Fibroblast of villous mesenchyme (primary cell): ENCODE results near the gene MAB21L2. TPM values are rescaled to one million over a fixed set of nuclear protein-coding genes. Genes with fewer than 3 reads are reported as not detected.
"Not testable (repeated sequence)": the region's sequence is repeated elsewhere in the genome, so short reads cannot be mapped to it uniquely, and the experiment has no call there.

Source experiments
- DNase-seq: peaks from one replicate; pipeline ENCODE4 v3.0.0-alpha.2; 2010; ENCODE audit warnings: low read depth
- H3K4me3 ChIP-seq: 2 replicates; pipeline ENCODE4 v1.5.1; 2011; ENCODE audit warnings: low read depth, mild to moderate bottlenecking, low read length
- CTCF ChIP-seq: IDR thresholded peaks from 2 replicates; pipeline ENCODE4 v1.5.1; 2012; ENCODE audit warnings: low read depth, mild to moderate bottlenecking, low read length; ENCODE audit not compliant: insufficient read depth
- total RNA-seq: library from RNA; depleted of rRNA; stranded (reverse); fragments of >200 nt; gene quantifications from 2 replicates; pipeline ENCODE4 v1.2.3, GENCODE V29; 2012

The MAB21L2 gene
- total RNA-seq, 1 donor = under 0.01 TPM

- no peak for DNase-seq
- H3K4me3 ChIP-seq = no peak overlapping the region
- no peak for TF ChIP-seq CTCF
Observed at GRCh38 chr4:150543042-150543441, 38.9 kb upstream of the MAB21L2 start.

DNA sequence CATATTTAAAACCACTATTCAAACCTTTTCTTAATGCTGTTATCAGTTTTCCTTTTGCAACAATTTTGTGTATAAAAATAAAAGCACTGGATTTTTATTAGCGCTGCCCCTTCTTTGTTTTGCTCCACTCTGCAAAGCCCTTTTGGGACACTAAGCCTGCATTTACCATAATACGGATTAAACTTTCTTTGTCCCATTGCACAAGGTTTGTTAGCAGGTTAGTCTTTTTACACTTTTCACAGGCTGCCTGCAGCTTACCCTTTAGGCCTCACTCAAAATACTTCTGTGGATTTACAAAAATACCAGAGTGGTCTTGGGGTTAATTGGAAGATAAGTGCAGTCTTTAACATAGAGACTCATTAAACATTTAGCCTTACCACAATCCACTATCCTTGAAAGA is 35.7 kb upstream of the MAB21L2 start:
- no peak overlapping the region for H3K4me3 ChIP-seq
- TF ChIP-seq CTCF = no peak
- no peak for DNase-seq

- TF ChIP-seq CTCF = no peak
- no peak overlapping the region for H3K4me3 ChIP-seq
- DNase-seq = no peak
Observed at GRCh38 chr4:150547154-150547838, 34.7 kb upstream of the MAB21L2 start.

- not testable (repeated sequence) for H3K4me3 ChIP-seq, DNase-seq
Observed at GRCh38 chr4:150557811-150558210, 24.1 kb upstream of the MAB21L2 start.

DNA sequence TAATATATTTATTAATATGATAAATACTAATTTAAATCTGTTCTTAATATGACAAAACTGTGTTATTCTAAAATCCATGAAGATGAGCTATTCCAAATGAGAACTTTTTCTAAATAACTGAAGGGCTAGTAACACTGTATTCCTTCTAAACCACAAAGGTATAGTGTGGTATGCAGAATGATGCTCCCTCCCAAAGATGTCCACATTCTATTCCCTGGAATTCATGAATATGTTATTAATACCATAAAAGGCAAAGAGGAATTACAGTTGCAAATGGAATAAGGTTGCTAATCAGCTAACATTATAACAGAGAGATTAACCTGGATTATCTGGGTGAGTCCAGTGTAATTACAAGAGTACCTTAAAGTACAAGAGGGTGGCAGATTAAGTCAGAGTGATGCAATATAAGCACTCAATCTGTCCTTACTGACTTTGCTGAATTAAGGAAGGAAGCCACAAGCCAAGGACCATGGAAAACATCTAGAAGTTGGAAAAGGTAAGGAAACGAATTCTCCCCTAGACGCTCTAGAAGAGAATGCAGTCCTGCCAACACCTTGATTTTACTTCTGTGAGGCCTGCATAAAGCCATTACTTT is 20.7 kb upstream of the MAB21L2 start:
- no peak for DNase-seq
- no peak overlapping the region for H3K4me3 ChIP-seq
- TF ChIP-seq CTCF = no peak

GRCh38 chr4:150562250-150562649 is 19.7 kb upstream of the MAB21L2 start:
- no peak overlapping the region for H3K4me3 ChIP-seq
- DNase-seq = no peak
- TF ChIP-seq CTCF = no peak

- H3K4me3 ChIP-seq = no peak overlapping the region
- no peak for TF ChIP-seq CTCF
- DNase-seq = no peak
Observed at GRCh38 chr4:150562751-150563150, 19.2 kb upstream of the MAB21L2 start.

DNA sequence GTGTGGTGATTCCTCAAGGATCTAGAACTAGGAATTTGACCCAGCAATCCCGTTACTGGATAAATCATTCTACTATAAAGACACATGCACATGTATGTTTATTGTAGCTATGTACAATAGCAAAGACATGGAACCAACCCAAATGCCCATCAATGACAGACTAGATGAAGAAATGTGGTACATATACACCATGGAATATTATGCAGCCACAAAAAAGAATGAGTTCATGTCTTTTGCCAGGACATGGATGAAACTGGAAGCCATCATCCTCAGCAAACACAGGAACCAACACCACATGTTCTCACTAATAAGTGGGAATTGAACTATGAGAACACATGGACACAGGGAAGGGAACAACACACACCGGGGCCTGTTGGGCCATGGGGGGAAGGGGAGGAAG is 17.0 kb upstream of the MAB21L2 start:
- not testable (repeated sequence) for DNase-seq, H3K4me3 ChIP-seq
